Measurements from ENCODE around the gene LARGE1. TPM values are rescaled to one million over a fixed set of nuclear protein-coding genes. Genes with fewer than 3 reads are reported as not detected.

Gene LARGE1
- total RNA-seq, 1 experiment from 2014 or later: 5.8 TPM

- Mint-ChIP-seq H3K27me3 (ENCODE audit: insufficient read depth, unreplicated experiment) (no peaks in the 10 kb centered on the region), H3K27ac (ENCODE audit: unreplicated experiment) (no peak overlapping the region)
Observed at GRCh38 chr22:33654173-33654895, 265.9 kb downstream of the LARGE1 start.

GRCh38 chr22:33653532-33654063 is 266.7 kb downstream of the LARGE1 start:
- Mint-ChIP-seq H3K9me3 (ENCODE audit: unreplicated experiment) (peaks cover 18% of the 10 kb centered on the region), H3K27ac (ENCODE audit: unreplicated experiment) (no peak overlapping the region), H3K27me3 (ENCODE audit: insufficient read depth, unreplicated experiment) (no peaks in the 10 kb centered on the region), H3K4me1 (ENCODE audit: low read depth, unreplicated experiment) (no peaks in the 10 kb centered on the region), H3K36me3 (ENCODE audit: insufficient read depth, unreplicated experiment) (no peaks in the 10 kb centered on the region), H3K4me3 (ENCODE audit: unreplicated experiment) (no peak overlapping the region)
- no TSS peak for BruUV-seq (replicated peaks)
- no peak for TF ChIP-seq CTCF (IDR thresholded peaks at IDR 0.05; ENCODE audit: insufficient read depth in 1 of 2, low read depth in 1 of 2, low read length in 1 of 2, severe bottlenecking in 1 of 2, unreplicated experiment in 1 of 2)
- no peak for DNase-seq
- Histone ChIP-seq H3K27me3 (replicated peaks; ENCODE audit: control insufficient read depth, insufficient read depth, low read length) (no peaks in the 10 kb centered on the region), H3K4me3 (ENCODE audit: low read depth, low read length) (no peak overlapping the region), H3K4me1 (no peaks in the 10 kb centered on the region), H3K36me3 (ENCODE audit: control insufficient read depth, insufficient read depth, low read length) (no peaks in the 10 kb centered on the region), H3K9me3 (no peaks in the 10 kb centered on the region)
- intact Hi-C loops (cut with micrococcal nuclease; ENCODE audit: unreplicated experiment): no loop called here
- ChIA-PET POLR2A (no interaction called here), CTCF (no interaction called here)

More at GRCh38 chr22:33654173-33654895, 265.9 kb downstream of the LARGE1 start:
- no peaks in the 10 kb centered on the region for H3K4me1 Mint-ChIP-seq (ENCODE audit: low read depth, unreplicated experiment)
- H3K36me3 Mint-ChIP-seq (ENCODE audit: insufficient read depth, unreplicated experiment): no peaks in the 10 kb centered on the region
- TF ChIP-seq CTCF (IDR thresholded peaks at IDR 0.05; ENCODE audit: insufficient read depth in 1 of 2, low read depth in 1 of 2, low read length in 1 of 2, severe bottlenecking in 1 of 2, unreplicated experiment in 1 of 2): no peak
- no peaks in the 10 kb centered on the region for H3K27me3 ChIP-seq (replicated peaks; ENCODE audit: control insufficient read depth, insufficient read depth, low read length)
- H3K36me3 ChIP-seq (ENCODE audit: control insufficient read depth, insufficient read depth, low read length): no peaks in the 10 kb centered on the region
- no peak overlapping the region for H3K4me3 Mint-ChIP-seq (ENCODE audit: unreplicated experiment)
- H3K4me3 ChIP-seq (ENCODE audit: low read depth, low read length): no peak overlapping the region
- H3K9me3 Mint-ChIP-seq (ENCODE audit: unreplicated experiment): peaks cover 18% of the 10 kb centered on the region
- no peak for DNase-seq
- no TSS peak for BruUV-seq (replicated peaks)
- POLR2A ChIA-PET: no interaction called here
- CTCF ChIA-PET: no interaction called here
- H3K9me3 ChIP-seq: no peaks in the 10 kb centered on the region
- no peaks in the 10 kb centered on the region for H3K4me1 ChIP-seq
- intact Hi-C loops (cut with micrococcal nuclease; ENCODE audit: unreplicated experiment): no loop called here

GRCh38 chr22:33652615-33653014 is 267.7 kb downstream of the LARGE1 start:
- CTCF ChIA-PET: no interaction called here
- intact Hi-C loops (cut with micrococcal nuclease; ENCODE audit: unreplicated experiment): no loop called here
- POLR2A ChIA-PET: interaction anchor here (0.5 kb wide), 1 partner anchor 113 kb away, joined by 4 read pairs; no protein-coding TSS in a partner anchor

More at GRCh38 chr22:33652615-33653014, 267.7 kb downstream of the LARGE1 start:
- Mint-ChIP-seq H3K27ac (ENCODE audit: unreplicated experiment) (no peak overlapping the region), H3K4me3 (ENCODE audit: unreplicated experiment) (no peak overlapping the region), H3K27me3 (ENCODE audit: insufficient read depth, unreplicated experiment) (no peaks in the 10 kb centered on the region), H3K4me1 (ENCODE audit: low read depth, unreplicated experiment) (no peaks in the 10 kb centered on the region), H3K9me3 (ENCODE audit: unreplicated experiment) (peaks cover 18% of the 10 kb centered on the region), H3K36me3 (ENCODE audit: insufficient read depth, unreplicated experiment) (no peaks in the 10 kb centered on the region)
- DNase-seq: no peak
- Histone ChIP-seq H3K36me3 (ENCODE audit: control insufficient read depth, insufficient read depth, low read length) (no peaks in the 10 kb centered on the region), H3K9me3 (no peaks in the 10 kb centered on the region), H3K4me3 (ENCODE audit: low read depth, low read length) (no peak overlapping the region), H3K27me3 (replicated peaks; ENCODE audit: control insufficient read depth, insufficient read depth, low read length) (no peaks in the 10 kb centered on the region), H3K4me1 (no peaks in the 10 kb centered on the region)
- no peak for TF ChIP-seq CTCF (IDR thresholded peaks at IDR 0.05; ENCODE audit: insufficient read depth in 1 of 2, low read depth in 1 of 2, low read length in 1 of 2, severe bottlenecking in 1 of 2, unreplicated experiment in 1 of 2)
- BruUV-seq (replicated peaks): no TSS peak
